SU-DHL-6 (cell line): ENCODE results near the gene SLC52A3.

Source experiments
- H2AFZ ChIP-seq: fragments of 200-600 bp; sonication (generic); 2 replicates; pipeline ENCODE4 v1.6.1; 2014; ENCODE audit warnings: low read depth, mild to moderate bottlenecking, moderate library complexity, mixed read lengths, antibody characterized with exemption, low read length; ENCODE audit not compliant: severe bottlenecking
- H3F3A ChIP-seq: fragments of 200-600 bp; shearing (Covaris generic); 2 replicates; pipeline ENCODE4 v1.6.0; 2016; ENCODE audit warnings: antibody characterized with exemption, mild to moderate bottlenecking; ENCODE audit not compliant: insufficient read depth
- H3K27ac ChIP-seq: fragments of 200-600 bp; sonication (generic); 2 replicates; pipeline ENCODE4 v1.5.1; 2016; ENCODE audit warnings: low read depth, mild to moderate bottlenecking, low read length, moderate library complexity, mixed read lengths
- H3K27me3 ChIP-seq: fragments of 200-600 bp; sonication (generic), shearing (Covaris generic); 2 replicates; pipeline ENCODE4 v1.6.0; 2014; ENCODE audit warnings: mild to moderate bottlenecking, low read length
- H3K36me3 ChIP-seq: fragments of 200-600 bp; sonication (generic); 2 replicates; pipeline ENCODE4 v1.6.1; 2014; ENCODE audit warnings: mild to moderate bottlenecking, low read length, mixed read lengths
- H3K4me2 ChIP-seq: fragments of 300-600, 200-600 bp; shearing (Covaris generic), sonication (generic); 2 replicates; pipeline ENCODE4 v1.6.0; 2014; ENCODE audit warnings: low read length, low read depth, mild to moderate bottlenecking; ENCODE audit not compliant: poor library complexity, severe bottlenecking
- H3K4me3 ChIP-seq: fragments of 200-600 bp; sonication (generic); 2 replicates; pipeline ENCODE4 v1.5.1; 2014; ENCODE audit warnings: antibody characterized with exemption, low read length, mild to moderate bottlenecking, mixed read lengths; ENCODE audit not compliant: insufficient read depth, poor library complexity, severe bottlenecking
- H3K79me2 ChIP-seq: fragments of 200-600 bp; sonication (generic); 2 replicates; pipeline ENCODE4 v1.6.1; 2014; ENCODE audit warnings: mild to moderate bottlenecking, low read length, moderate library complexity; ENCODE audit not compliant: insufficient read depth
- H3K9ac ChIP-seq: fragments of 200-600 bp; sonication (generic); 2 replicates; pipeline ENCODE4 v1.7.0; 2014; ENCODE audit warnings: mild to moderate bottlenecking, low read length
- H3K9me2 ChIP-seq: fragments of 200-600 bp; sonication (generic); replicated peaks from 2 replicates; pipeline ENCODE4 v1.6.1; 2014; ENCODE audit warnings: low read length; ENCODE audit not compliant: insufficient read depth
- H3K9me3 ChIP-seq: fragments of 200-600 bp; sonication (generic); 2 replicates; pipeline ENCODE4 v1.6.1; 2014; ENCODE audit warnings: low read length, mixed read lengths; ENCODE audit not compliant: insufficient read depth
- H4K20me1 ChIP-seq: fragments of 200-600 bp; sonication (generic); 2 replicates; pipeline ENCODE4 v1.6.1; 2014; ENCODE audit warnings: low read depth, mild to moderate bottlenecking, antibody characterized with exemption, low read length, moderate library complexity, mixed read lengths
- EZH2phosphoT487 ChIP-seq: fragments of 200-600 bp; sonication (generic), shearing (Covaris generic); conservative IDR thresholded peaks from 2 replicates; pipeline ENCODE4 v1.6.1; 2018; ENCODE audit warnings: mild to moderate bottlenecking, antibody characterized with exemption, low read length, moderate library complexity, mixed read lengths
- TF ChIP-seq, protein P1 (sequence below): fragments of 200-600 bp; sonication (generic); IDR thresholded peaks from one replicate; pipeline ENCODE4 v1.5.1; 2017; ENCODE audit warnings: antibody characterized with exemption, mild to moderate bottlenecking, low read length, moderate library complexity; ENCODE audit not compliant: insufficient read depth, poor library complexity, severe bottlenecking

SLC52A3 gene

DNA sequence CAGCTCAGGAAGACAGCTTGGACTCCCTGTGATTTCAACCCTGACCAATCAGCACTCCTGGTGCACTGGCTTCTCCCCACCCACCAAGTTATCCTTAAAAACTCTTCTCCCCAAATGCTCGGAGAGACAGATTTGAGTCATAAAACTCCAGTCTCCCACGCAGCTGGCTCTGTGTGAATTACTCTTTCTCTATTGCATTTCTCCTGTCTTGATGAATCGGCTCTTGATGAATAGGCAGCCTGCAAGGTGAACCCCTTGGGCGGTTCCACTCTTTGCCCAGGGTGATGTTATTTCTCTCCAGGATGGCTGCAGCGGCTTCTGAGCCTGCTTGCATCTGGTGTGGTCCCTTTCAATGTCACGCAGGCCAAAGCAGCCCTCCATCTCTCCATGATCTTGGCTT, 12.4 kb downstream of the SLC52A3 start:
- H4K20me1 ChIP-seq = no peaks in the 10 kb centered on the region
- H3K9me3 ChIP-seq = no peaks in the 10 kb centered on the region
- no peak overlapping the region for H3K4me2 ChIP-seq
- TF ChIP-seq EZH2phosphoT487 = no peak
- TF ChIP-seq, protein P1, sequence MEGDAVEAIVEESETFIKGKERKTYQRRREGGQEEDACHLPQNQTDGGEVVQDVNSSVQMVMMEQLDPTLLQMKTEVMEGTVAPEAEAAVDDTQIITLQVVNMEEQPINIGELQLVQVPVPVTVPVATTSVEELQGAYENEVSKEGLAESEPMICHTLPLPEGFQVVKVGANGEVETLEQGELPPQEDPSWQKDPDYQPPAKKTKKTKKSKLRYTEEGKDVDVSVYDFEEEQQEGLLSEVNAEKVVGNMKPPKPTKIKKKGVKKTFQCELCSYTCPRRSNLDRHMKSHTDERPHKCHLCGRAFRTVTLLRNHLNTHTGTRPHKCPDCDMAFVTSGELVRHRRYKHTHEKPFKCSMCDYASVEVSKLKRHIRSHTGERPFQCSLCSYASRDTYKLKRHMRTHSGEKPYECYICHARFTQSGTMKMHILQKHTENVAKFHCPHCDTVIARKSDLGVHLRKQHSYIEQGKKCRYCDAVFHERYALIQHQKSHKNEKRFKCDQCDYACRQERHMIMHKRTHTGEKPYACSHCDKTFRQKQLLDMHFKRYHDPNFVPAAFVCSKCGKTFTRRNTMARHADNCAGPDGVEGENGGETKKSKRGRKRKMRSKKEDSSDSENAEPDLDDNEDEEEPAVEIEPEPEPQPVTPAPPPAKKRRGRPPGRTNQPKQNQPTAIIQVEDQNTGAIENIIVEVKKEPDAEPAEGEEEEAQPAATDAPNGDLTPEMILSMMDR = no peak
- no peaks in the 10 kb centered on the region for H3K9me2 ChIP-seq
- no peak overlapping the region for H3K27ac ChIP-seq
- H3K79me2 ChIP-seq = no peaks in the 10 kb centered on the region
- H3K9ac ChIP-seq = no peak overlapping the region
- H2AFZ ChIP-seq = no peak overlapping the region
- no peaks in the 10 kb centered on the region for H3K36me3 ChIP-seq
- H3F3A ChIP-seq = no peaks in the 10 kb centered on the region
- H3K4me3 ChIP-seq = no peak overlapping the region
- H3K27me3 ChIP-seq = no peaks in the 10 kb centered on the region

DNA sequence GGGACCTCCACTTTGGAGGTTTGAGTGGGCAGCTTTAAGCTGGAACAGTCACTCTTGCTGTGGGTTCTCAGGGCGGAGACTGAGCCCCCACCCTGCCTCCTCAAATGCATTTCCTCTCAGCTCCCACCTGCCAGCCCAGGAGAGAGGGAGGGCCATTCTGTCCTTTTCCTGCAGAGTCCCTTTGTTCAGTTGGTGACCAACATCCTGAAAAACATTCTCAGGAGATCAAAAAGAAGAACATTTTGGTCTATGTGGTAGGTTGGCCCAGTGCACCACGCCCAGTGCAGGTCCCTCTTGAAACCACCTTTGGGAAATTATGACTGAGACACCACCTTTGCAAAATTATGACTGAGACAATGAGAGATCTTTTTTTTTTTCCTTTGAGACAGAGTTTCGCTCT, 13.4 kb downstream of the SLC52A3 start:
- Histone ChIP-seq H3K27ac (no peak overlapping the region), H2AFZ (no peak overlapping the region), H3K36me3 (no peaks in the 10 kb centered on the region), H3K4me3 (no peak overlapping the region), H4K20me1 (no peaks in the 10 kb centered on the region), H3K9ac (no peak overlapping the region), H3K27me3 (no peaks in the 10 kb centered on the region), H3K4me2 (no peak overlapping the region), H3K79me2 (no peaks in the 10 kb centered on the region), H3K9me3 (no peaks in the 10 kb centered on the region), H3F3A (no peaks in the 10 kb centered on the region), H3K9me2 (no peaks in the 10 kb centered on the region)
- no peak for TF ChIP-seq EZH2phosphoT487
- TF ChIP-seq, protein P1 = no peak

DNA sequence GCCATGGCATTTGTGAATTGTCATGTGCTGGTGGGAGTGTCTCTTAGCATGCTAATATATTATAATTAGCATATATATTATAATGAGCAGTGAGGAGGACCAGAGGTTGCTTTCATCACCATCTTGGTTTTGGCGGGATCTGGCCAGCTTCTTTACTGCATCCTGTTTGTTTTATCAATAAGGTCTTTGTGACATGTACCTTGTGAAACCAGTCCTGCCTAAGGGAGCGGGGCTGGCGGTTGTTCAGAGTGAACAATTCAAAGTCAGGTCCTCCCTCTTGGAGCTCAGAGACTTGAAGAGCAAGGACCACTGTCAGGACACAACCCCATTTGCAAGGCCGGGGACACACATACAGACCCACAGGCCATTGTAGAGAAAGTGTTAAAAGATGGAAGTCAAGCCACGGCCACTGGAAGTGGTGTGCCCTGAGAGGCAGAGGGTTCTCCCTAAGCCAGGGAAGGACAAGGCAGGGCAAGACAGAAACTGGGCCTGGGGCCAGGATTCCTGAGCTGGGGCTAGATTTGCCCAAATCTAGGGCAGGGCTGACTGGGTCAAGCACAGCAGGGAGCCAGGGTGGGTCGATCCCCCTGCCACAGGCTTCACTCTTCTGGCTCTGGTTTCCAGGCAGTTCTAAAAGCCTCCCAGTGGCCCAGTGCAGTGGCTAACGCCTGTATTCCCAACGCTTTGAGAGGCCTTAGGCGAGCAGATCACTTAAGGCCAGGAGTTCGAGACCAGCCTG, 14.2 kb downstream of the SLC52A3 start:
- H3K27ac ChIP-seq = no peak overlapping the region
- no peaks in the 10 kb centered on the region for H3K36me3 ChIP-seq
- no peaks in the 10 kb centered on the region for H3K9me3 ChIP-seq
- TF ChIP-seq, protein P1 = no peak
- TF ChIP-seq EZH2phosphoT487 = no peak
- H3K4me2 ChIP-seq = no peak overlapping the region
- H3K79me2 ChIP-seq = no peaks in the 10 kb centered on the region
- no peak overlapping the region for H3K4me3 ChIP-seq
- H4K20me1 ChIP-seq = no peaks in the 10 kb centered on the region
- no peak overlapping the region for H3K9ac ChIP-seq
- H2AFZ ChIP-seq = no peak overlapping the region
- H3F3A ChIP-seq = no peaks in the 10 kb centered on the region
- H3K9me2 ChIP-seq = no peaks in the 10 kb centered on the region
- H3K27me3 ChIP-seq = no peaks in the 10 kb centered on the region
